Peyer's patch (tissue), 4 donors: ENCODE measurements around the gene TMEM94. TPM values are rescaled to one million over a fixed set of nuclear protein-coding genes. Genes with fewer than 3 reads are reported as not detected.
"Not testable (repeated sequence)": the region's sequence is repeated elsewhere in the genome, so short reads cannot be mapped to it uniquely, and the experiment has no call there.

ENCODE experiments used
- DNase-seq, 3 donors: peaks; one replicate each; pipeline ENCODE4 v3.0.0-alpha.2; 2017 to 2019
- H3K27ac ChIP-seq, 4 donors: fragments of 200-600 bp; sonication (generic); one replicate each; pipeline ENCODE4 v1.5.1; 2016 to 2019
- H3K27me3 ChIP-seq, 2 donors: fragments of 200-600 bp; sonication (generic); one replicate each; pipeline ENCODE4 v1.5.1; 2019
- H3K36me3 ChIP-seq, 3 donors: fragments of 200-600 bp; sonication (generic); one replicate each; pipeline ENCODE4 v1.5.1; 2016 to 2019
- H3K4me1 ChIP-seq, 4 donors: fragments of 200-600 bp; sonication (generic); one replicate each; pipeline ENCODE4 v1.5.1; 2016 to 2019
- H3K4me3 ChIP-seq, 4 donors: fragments of 200-600 bp; sonication (generic); 1 replicate in 3 of 4; 2 replicates in 1 of 4; pipeline ENCODE4 v1.5.1; 2016 to 2019; ENCODE audit warnings: mild to moderate bottlenecking in 1 of 4
- H3K9me3 ChIP-seq, 4 donors: fragments of 200-600 bp; sonication (generic); one replicate each; pipeline ENCODE4 v1.5.1; 2016 to 2019; ENCODE audit warnings: mild to moderate bottlenecking in 1 of 4
- CTCF ChIP-seq, 6 experiments: fragments of 450-650 bp in 4 of 6; fragments of 200-600 bp in 2 of 6; sonication (generic) in 1 of 6; IDR thresholded peaks; one replicate each; pipeline ENCODE4 v1.5.1; 2017 to 2019; ENCODE audit warnings: antibody characterized with exemption in 6 of 6, mild to moderate bottlenecking in 3 of 6, moderate library complexity in 1 of 6
- POLR2A ChIP-seq, 2 donors: fragments of 450-650 bp; IDR thresholded peaks; one replicate each; pipeline ENCODE4 v1.5.1; 2017; ENCODE audit warnings: antibody characterized with exemption in 2 of 2, mild to moderate bottlenecking in 2 of 2, moderate library complexity in 2 of 2
- total RNA-seq, 4 donors: library from RNA; depleted of rRNA; stranded (reverse); fragments of >200 nt; gene quantifications; one replicate each; pipeline ENCODE4 v1.1.0, GENCODE V29; 2016

TMEM94 gene
- total RNA-seq, 4 donors from 2014 or later, result 114 to 340 (median 178) TPM

GRCh38 chr17:75517297-75517865, 60.9 kb downstream of the TMEM94 start:
- Histone ChIP-seq H3K27ac (peak overlapping the region; percentile 73 to 91 (median 86)), H3K36me3 (peaks cover 0 to 26% (median 0%) of the 10 kb centered on the region in 3 donors)
- peak; percentile 53 to 81 (median 76) for DNase-seq

GRCh38 chr17:75518201-75518600, 61.8 kb downstream of the TMEM94 start:
- no peaks in the 10 kb centered on the region for H3K27me3 ChIP-seq
- peak overlapping the region; percentile 46 to 91 (median 80) for H3K27ac ChIP-seq
- peak overlapping the region in 1 of 4 donors; percentile 8 for H3K4me3 ChIP-seq
- H3K4me1 ChIP-seq, result peaks cover 3 to 30% (median 23%) of the 10 kb centered on the region in 4 donors
- H3K9me3 ChIP-seq, result no peaks in the 10 kb centered on the region
- peak in 1 of 2 donors; percentile 11 for TF ChIP-seq POLR2A (IDR thresholded peaks at IDR 0.05)
- TF ChIP-seq CTCF (IDR thresholded peaks at IDR 0.05), result no peak
- peaks cover 0 to 30% (median 0%) of the 10 kb centered on the region in 3 donors for H3K36me3 ChIP-seq
- peak in 2 of 3 donors; percentile 50 to 70 for DNase-seq

More at GRCh38 chr17:75517297-75517865, 60.9 kb downstream of the TMEM94 start:
- no peaks in the 10 kb centered on the region for H3K9me3 ChIP-seq
- TF ChIP-seq POLR2A (IDR thresholded peaks at IDR 0.05) (peak in 1 of 2 donors; percentile 41), CTCF (IDR thresholded peaks at IDR 0.05) (peak in 5 of 6 experiments; percentile 21 to 65 (median 57))
- no peaks in the 10 kb centered on the region for H3K27me3 ChIP-seq
- peaks cover 3 to 33% (median 23%) of the 10 kb centered on the region in 4 donors for H3K4me1 ChIP-seq
- peak overlapping the region; percentile 86 to 94 (median 92) for H3K4me3 ChIP-seq

GRCh38 chr17:75518983-75519537, 62.6 kb downstream of the TMEM94 start:
- H3K36me3 ChIP-seq, result peaks cover 0 to 32% (median 0%) of the 10 kb centered on the region in 3 donors
- no peak overlapping the region for H3K4me3 ChIP-seq
- no peaks in the 10 kb centered on the region for H3K27me3 ChIP-seq
- H3K4me1 ChIP-seq, result peaks cover 3 to 26% (median 21%) of the 10 kb centered on the region in 4 donors
- peak overlapping the region; percentile 31 to 91 (median 58) for H3K27ac ChIP-seq
- H3K9me3 ChIP-seq, result no peaks in the 10 kb centered on the region
- no peak for DNase-seq
- TF ChIP-seq CTCF (IDR thresholded peaks at IDR 0.05) (no peak), POLR2A (IDR thresholded peaks at IDR 0.05) (no peak)

- not testable (repeated sequence) for H3K27me3 ChIP-seq, H3K9me3 ChIP-seq, H3K27ac ChIP-seq, DNase-seq, H3K4me3 ChIP-seq
- peaks cover 0 to 32% (median 0%) of the 10 kb centered on the region in 3 donors for H3K36me3 ChIP-seq
- peaks cover 3 to 23% (median 19%) of the 10 kb centered on the region in 4 donors for H3K4me1 ChIP-seq
Measured at GRCh38 chr17:75520413-75520812, 64.0 kb downstream of the TMEM94 start.

GRCh38 chr17:75521290-75521689, 64.9 kb downstream of the TMEM94 start:
- TF ChIP-seq CTCF (IDR thresholded peaks at IDR 0.05) (no peak), POLR2A (IDR thresholded peaks at IDR 0.05) (no peak)
- Histone ChIP-seq H3K4me3 (no peak overlapping the region), H3K9me3 (no peaks in the 10 kb centered on the region), H3K27me3 (no peaks in the 10 kb centered on the region), H3K4me1 (peaks cover 3 to 27% (median 21%) of the 10 kb centered on the region in 4 donors), H3K36me3 (peaks cover 0 to 32% (median 0%) of the 10 kb centered on the region in 3 donors), H3K27ac (no peak overlapping the region)
- DNase-seq, result no peak
